GM12878 (cell line): Measurements from ENCODE around the gene DMRT1.

Source experiments
- ATF2 ChIP-seq: IDR thresholded peaks from 2 replicates; pipeline ENCODE4 v1.6.1; 2012; ENCODE audit warnings: low read length, inconsistent platforms
- CBX5 ChIP-seq: sonication (generic); IDR thresholded peaks from 2 replicates; pipeline ENCODE4 v1.6.1; 2016; ENCODE audit warnings: low read depth, moderate library complexity, mild to moderate bottlenecking, inconsistent platforms
- CHD4 ChIP-seq: fragments of 200-600 bp; sonication (generic); IDR thresholded peaks from 2 replicates; pipeline ENCODE4 v1.6.1; 2016; ENCODE audit warnings: mild to moderate bottlenecking
- ETV6 ChIP-seq, 2 experiments: fragments of 450-650 bp in 1 of 2; IDR thresholded peaks in 1 of 2; conservative IDR thresholded peaks in 1 of 2; 2 replicates each; pipeline ENCODE4 v1.6.1; 2014; ENCODE audit warnings: antibody characterized with exemption in 1 of 2, borderline replicate concordance in 1 of 2, low read depth in 1 of 2, mild to moderate bottlenecking in 1 of 2, moderate library complexity in 1 of 2
- JUNB ChIP-seq: IDR thresholded peaks from 2 replicates; pipeline ENCODE4 v1.6.1; 2016; ENCODE audit warnings: antibody characterized with exemption, mild to moderate bottlenecking
- NFYA ChIP-seq: IDR thresholded peaks from 2 replicates; pipeline ENCODE4 v1.6.1; 2011; ENCODE audit warnings: low read depth, mild to moderate bottlenecking, low read length, improper control_type of control experiment, borderline replicate concordance
- NFYB ChIP-seq: IDR thresholded peaks from 2 replicates; pipeline ENCODE4 v1.6.1; 2011; ENCODE audit warnings: low read depth, mild to moderate bottlenecking, low read length, improper control_type of control experiment, moderate library complexity; ENCODE audit not compliant: insufficient read depth
- RB1 ChIP-seq: fragments of 450-650 bp; formaldehyde crosslinking; IDR thresholded peaks from 2 replicates; pipeline ENCODE4 v1.6.1; 2017; ENCODE audit warnings: mild to moderate bottlenecking, borderline replicate concordance
- RCOR1 ChIP-seq: conservative IDR thresholded peaks from 2 replicates; pipeline ENCODE4 v1.6.1; 2012; ENCODE audit warnings: low read depth, low read length, improper control_type of control experiment
- RELA ChIP-seq: fragments of 450-650 bp; IDR thresholded peaks from 2 replicates; pipeline ENCODE4 v1.8.0; 2014; ENCODE audit warnings: borderline replicate concordance; ENCODE audit not compliant: partially characterized antibody
- TF ChIP-seq, protein P1 (sequence below): IDR thresholded peaks from 2 replicates; pipeline ENCODE4 v1.6.1; 2011; ENCODE audit warnings: low read depth, mild to moderate bottlenecking, low read length, moderate library complexity, borderline replicate concordance; ENCODE audit errors: extremely low read depth
- TF ChIP-seq, protein P2 (sequence below), 3 experiments: IDR thresholded peaks in 2 of 3; conservative IDR thresholded peaks in 1 of 3; 2 replicates each; pipeline ENCODE4 v1.5.1; 2011; ENCODE audit warnings: low read depth in 3 of 3, low read length in 3 of 3, mild to moderate bottlenecking in 3 of 3, control low read depth in 2 of 3, moderate library complexity in 2 of 3, inconsistent platforms in 1 of 3, mixed read lengths in 1 of 3; ENCODE audit not compliant: control insufficient read depth in 2 of 3, insufficient read depth in 1 of 3; ENCODE audit errors: extremely low read depth in 1 of 3

DNA sequence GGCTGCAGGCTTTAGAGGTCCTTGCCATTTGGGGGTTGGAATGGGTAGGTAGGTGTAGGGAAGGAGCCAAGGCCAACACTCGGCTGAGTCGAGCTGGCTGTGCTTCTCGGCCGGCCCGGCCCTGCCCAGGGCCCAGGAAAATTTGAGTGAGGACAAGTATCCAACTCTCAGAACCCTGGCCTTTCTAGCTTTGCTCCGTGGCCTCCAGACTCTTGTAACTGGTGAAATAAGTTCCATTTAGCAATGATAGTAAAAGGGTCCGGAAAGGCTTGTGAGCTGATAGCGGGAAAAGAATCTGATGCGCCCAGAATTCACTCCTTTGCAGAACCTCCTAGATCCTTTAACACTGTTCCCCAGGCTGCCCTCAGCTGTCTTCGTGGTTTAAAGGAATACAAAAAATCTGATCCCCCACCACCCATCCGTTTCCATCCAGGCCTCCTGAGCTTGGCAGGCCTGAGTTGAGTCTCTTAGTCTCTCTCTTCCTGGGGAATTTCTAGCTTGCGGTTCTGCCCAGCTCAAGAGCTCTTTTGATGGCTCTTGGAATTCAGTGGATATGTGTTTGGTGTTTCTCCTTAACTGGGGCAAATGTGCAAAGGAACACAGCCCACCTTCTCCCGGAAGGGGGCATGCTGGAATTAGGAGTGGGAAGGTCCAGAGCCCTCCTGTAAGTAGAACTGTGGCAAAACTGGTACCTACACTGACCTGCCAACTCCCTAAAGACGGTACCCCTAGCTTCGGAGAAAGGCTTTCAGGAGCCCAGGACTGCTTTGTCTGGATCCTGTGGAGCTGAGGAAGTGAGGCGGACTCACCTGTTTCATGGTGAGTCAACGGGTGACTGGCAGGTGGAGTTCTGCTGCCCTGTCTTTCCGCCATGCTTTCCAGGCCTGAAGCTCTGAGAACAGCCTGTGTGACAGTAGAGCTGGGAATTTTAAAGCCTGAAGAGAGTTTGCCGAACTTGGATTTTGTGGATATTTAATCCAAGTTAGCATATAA lies 136.6 kb downstream of the DMRT1 start:
- TF ChIP-seq JUNB (no peak), CHD4 (no peak), RB1 (no peak), ATF2 (no peak), RCOR1 (no peak), RELA (no peak), NFYA (no peak), NFYB (no peak), ETV6 (conservative IDR thresholded peaks at IDR 0.05 in 1 of 2, IDR thresholded peaks at IDR 0.05 in 1 of 2; ENCODE audit: borderline replicate concordance in 1 of 2, low read depth in 1 of 2) (no peak), CBX5 (no peak)
- TF ChIP-seq, protein P1, sequence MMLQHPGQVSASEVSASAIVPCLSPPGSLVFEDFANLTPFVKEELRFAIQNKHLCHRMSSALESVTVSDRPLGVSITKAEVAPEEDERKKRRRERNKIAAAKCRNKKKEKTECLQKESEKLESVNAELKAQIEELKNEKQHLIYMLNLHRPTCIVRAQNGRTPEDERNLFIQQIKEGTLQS = no peak
- TF ChIP-seq, protein P2, sequence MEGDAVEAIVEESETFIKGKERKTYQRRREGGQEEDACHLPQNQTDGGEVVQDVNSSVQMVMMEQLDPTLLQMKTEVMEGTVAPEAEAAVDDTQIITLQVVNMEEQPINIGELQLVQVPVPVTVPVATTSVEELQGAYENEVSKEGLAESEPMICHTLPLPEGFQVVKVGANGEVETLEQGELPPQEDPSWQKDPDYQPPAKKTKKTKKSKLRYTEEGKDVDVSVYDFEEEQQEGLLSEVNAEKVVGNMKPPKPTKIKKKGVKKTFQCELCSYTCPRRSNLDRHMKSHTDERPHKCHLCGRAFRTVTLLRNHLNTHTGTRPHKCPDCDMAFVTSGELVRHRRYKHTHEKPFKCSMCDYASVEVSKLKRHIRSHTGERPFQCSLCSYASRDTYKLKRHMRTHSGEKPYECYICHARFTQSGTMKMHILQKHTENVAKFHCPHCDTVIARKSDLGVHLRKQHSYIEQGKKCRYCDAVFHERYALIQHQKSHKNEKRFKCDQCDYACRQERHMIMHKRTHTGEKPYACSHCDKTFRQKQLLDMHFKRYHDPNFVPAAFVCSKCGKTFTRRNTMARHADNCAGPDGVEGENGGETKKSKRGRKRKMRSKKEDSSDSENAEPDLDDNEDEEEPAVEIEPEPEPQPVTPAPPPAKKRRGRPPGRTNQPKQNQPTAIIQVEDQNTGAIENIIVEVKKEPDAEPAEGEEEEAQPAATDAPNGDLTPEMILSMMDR (IDR thresholded peaks at IDR 0.05 in 2 of 3, conservative IDR thresholded peaks at IDR 0.05 in 1 of 3; ENCODE audit: control insufficient read depth in 2 of 3, extremely low read depth in 1 of 3, insufficient read depth in 1 of 3, low read depth in 3 of 3, low read length in 3 of 3) = no peak
